ENCODE measurements around the gene PLCL2. TPM values are rescaled to one million over a fixed set of nuclear protein-coding genes. Genes with fewer than 3 reads are reported as not detected.

Gene PLCL2
- total and polyA plus RNA-seq, 2 donors (not counting 1 experiment from before 2014, with no cell fraction given) = 4.0 to 11.9 TPM

- H2AFZ ChIP-seq (ENCODE audit: low read length) = no peak overlapping the region
- no peak for TF ChIP-seq EZH2 (IDR thresholded peaks at IDR 0.05; ENCODE audit: low read length, missing control alignments)
- no peak for TF ChIP-seq CTCF (conservative IDR thresholded peaks at IDR 0.05 in 1 of 2, IDR thresholded peaks at IDR 0.05 in 1 of 2; ENCODE audit: low read depth in 1 of 2, low read length in 2 of 2)
- no peaks in the 10 kb centered on the region for H3K4me1 ChIP-seq (ENCODE audit: control insufficient read depth, extremely low read depth, insufficient read depth, low read length)
- no peaks in the 10 kb centered on the region for H4K20me1 ChIP-seq (ENCODE audit: control insufficient read depth, extremely low read depth, insufficient read depth, low read length)
- H3K27ac ChIP-seq (ENCODE audit: insufficient read depth, low read length) = no peak overlapping the region
- no peaks in the 10 kb centered on the region for H3K79me2 ChIP-seq (ENCODE audit: control insufficient read depth, insufficient read depth, low read length)
- H3K4me2 ChIP-seq (ENCODE audit: extremely low read depth, insufficient read depth, low read length) = no peak overlapping the region
- no peaks in the 10 kb centered on the region for H3K36me3 ChIP-seq (ENCODE audit: control insufficient read depth, insufficient read depth, low read length)
- no peak overlapping the region for H3K4me3 ChIP-seq (replicated peaks in 1 of 4; ENCODE audit: control extremely low read depth in 1 of 4, insufficient read depth in 1 of 4, low read depth in 3 of 4, low read length in 4 of 4)
- no peaks in the 10 kb centered on the region for H3K9me3 ChIP-seq (ENCODE audit: control insufficient read depth, insufficient read depth, low read depth, low read length)
- H3K9ac ChIP-seq (ENCODE audit: insufficient read depth, low read length) = no peak overlapping the region
- H3K27me3 ChIP-seq (ENCODE audit: control insufficient read depth, insufficient read depth, low read length) = no peaks in the 10 kb centered on the region
- peak in 1 of 2 donors; percentile 26 for DNase-seq (ENCODE audit: low read depth in 2 of 2)
Measured at GRCh38 chr3:16928386-16929132, 43.8 kb downstream of the PLCL2 start.

- Histone ChIP-seq H3K9me3 (ENCODE audit: control insufficient read depth, insufficient read depth, low read depth, low read length) (no peaks in the 10 kb centered on the region), H3K9ac (ENCODE audit: insufficient read depth, low read length) (no peak overlapping the region), H3K27me3 (ENCODE audit: control insufficient read depth, insufficient read depth, low read length) (no peaks in the 10 kb centered on the region), H3K4me3 (replicated peaks in 1 of 4; ENCODE audit: control extremely low read depth in 1 of 4, insufficient read depth in 1 of 4, low read depth in 3 of 4, low read length in 4 of 4) (no peak overlapping the region), H4K20me1 (ENCODE audit: control insufficient read depth, extremely low read depth, insufficient read depth, low read length) (no peaks in the 10 kb centered on the region), H3K27ac (ENCODE audit: insufficient read depth, low read length) (no peak overlapping the region), H3K36me3 (ENCODE audit: control insufficient read depth, insufficient read depth, low read length) (no peaks in the 10 kb centered on the region), H3K4me2 (ENCODE audit: extremely low read depth, insufficient read depth, low read length) (no peak overlapping the region), H3K79me2 (ENCODE audit: control insufficient read depth, insufficient read depth, low read length) (no peaks in the 10 kb centered on the region), H3K4me1 (ENCODE audit: control insufficient read depth, extremely low read depth, insufficient read depth, low read length) (no peaks in the 10 kb centered on the region), H2AFZ (ENCODE audit: low read length) (no peak overlapping the region)
- DNase-seq (ENCODE audit: low read depth in 2 of 2) = no peak
- TF ChIP-seq EZH2 (IDR thresholded peaks at IDR 0.05; ENCODE audit: low read length, missing control alignments) (no peak), CTCF (conservative IDR thresholded peaks at IDR 0.05 in 1 of 2, IDR thresholded peaks at IDR 0.05 in 1 of 2; ENCODE audit: low read depth in 1 of 2, low read length in 2 of 2) (no peak)
Measured at GRCh38 chr3:16929311-16929710, 44.6 kb downstream of the PLCL2 start.

GRCh38 chr3:16932877-16933276 is 48.1 kb downstream of the PLCL2 start:
- Histone ChIP-seq H3K4me2 (ENCODE audit: extremely low read depth, insufficient read depth, low read length) (peak overlapping the region; percentile 33), H3K9ac (ENCODE audit: insufficient read depth, low read length) (no peak overlapping the region), H3K9me3 (ENCODE audit: control insufficient read depth, insufficient read depth, low read depth, low read length) (no peaks in the 10 kb centered on the region), H4K20me1 (ENCODE audit: control insufficient read depth, extremely low read depth, insufficient read depth, low read length) (no peaks in the 10 kb centered on the region), H2AFZ (ENCODE audit: low read length) (no peak overlapping the region), H3K4me1 (ENCODE audit: control insufficient read depth, extremely low read depth, insufficient read depth, low read length) (no peaks in the 10 kb centered on the region), H3K36me3 (ENCODE audit: control insufficient read depth, insufficient read depth, low read length) (no peaks in the 10 kb centered on the region), H3K79me2 (ENCODE audit: control insufficient read depth, insufficient read depth, low read length) (no peaks in the 10 kb centered on the region), H3K27ac (ENCODE audit: insufficient read depth, low read length) (no peak overlapping the region), H3K27me3 (ENCODE audit: control insufficient read depth, insufficient read depth, low read length) (no peaks in the 10 kb centered on the region), H3K4me3 (replicated peaks in 1 of 4; ENCODE audit: control extremely low read depth in 1 of 4, insufficient read depth in 1 of 4, low read depth in 3 of 4, low read length in 4 of 4) (no peak overlapping the region)
- DNase-seq (ENCODE audit: low read depth in 2 of 2) = no peak
- TF ChIP-seq CTCF (conservative IDR thresholded peaks at IDR 0.05 in 1 of 2, IDR thresholded peaks at IDR 0.05 in 1 of 2; ENCODE audit: low read depth in 1 of 2, low read length in 2 of 2) = no peak
- no peak for TF ChIP-seq EZH2 (IDR thresholded peaks at IDR 0.05; ENCODE audit: low read length, missing control alignments)
